RWPE2 (cell line): ENCODE measurements around the gene RPTOR.

ENCODE experiments used
- ATAC-seq: fragments of 200-7000 bp; cut with Tn5 transposase; 3 replicates; pipeline ENCODE4 v1.9.1; 2021; ENCODE audit warnings: low read depth
- DNase-seq: peaks from one replicate; pipeline ENCODE4 v3.0.0-alpha.2; 2020; ENCODE audit warnings: low spot score
- H3K27ac ChIP-seq: fragments of 450-650 bp; 2 replicates; pipeline ENCODE4 v1.5.1; 2017; ENCODE audit warnings: mild to moderate bottlenecking; ENCODE audit not compliant: poor library complexity, severe bottlenecking
- H3K27me3 ChIP-seq: fragments of 250-450 bp; sonication (Bioruptor Pico); 2 replicates; pipeline ENCODE4 v1.5.1; 2021; ENCODE audit warnings: mild to moderate bottlenecking, moderate library complexity; ENCODE audit not compliant: insufficient read depth, poor library complexity, severe bottlenecking
- H3K36me3 ChIP-seq: fragments of 250-450 bp; sonication (Bioruptor Pico); 2 replicates; pipeline ENCODE4 v1.5.1; 2020; ENCODE audit warnings: low read depth, mild to moderate bottlenecking, moderate library complexity
- H3K4me1 ChIP-seq: fragments of 250-450 bp; sonication (Bioruptor Pico); 2 replicates; pipeline ENCODE4 v1.5.1; 2021; ENCODE audit warnings: mild to moderate bottlenecking, moderate library complexity; ENCODE audit not compliant: insufficient read depth, poor library complexity, severe bottlenecking
- H3K4me3 ChIP-seq: fragments of 250-450 bp; sonication (Bioruptor Pico); 2 replicates; pipeline ENCODE4 v1.5.1; 2021; ENCODE audit warnings: mild to moderate bottlenecking, moderate library complexity; ENCODE audit not compliant: severe bottlenecking
- H3K9me3 ChIP-seq: fragments of 250-450 bp; sonication (Bioruptor Pico); 2 replicates; pipeline ENCODE4 v1.5.1; 2021; ENCODE audit warnings: mild to moderate bottlenecking, moderate library complexity; ENCODE audit not compliant: severe bottlenecking
- CTCF ChIP-seq: fragments of 450-650 bp; IDR thresholded peaks from one replicate; pipeline ENCODE4 v1.5.1; 2017; ENCODE audit warnings: mild to moderate bottlenecking, moderate library complexity; ENCODE audit not compliant: poor library complexity, severe bottlenecking

RPTOR gene

GRCh38 chr17:80746262-80746935, 201.8 kb downstream of the RPTOR start:
- Histone ChIP-seq H3K9me3 (no peaks in the 10 kb centered on the region), H3K27me3 (no peaks in the 10 kb centered on the region), H3K4me1 (no peaks in the 10 kb centered on the region), H3K36me3 (peaks cover 8% of the 10 kb centered on the region; the same call in 1 of the 2 replicates), H3K27ac (no peak overlapping the region), H3K4me3 (no peak overlapping the region)
- no peak for ATAC-seq
- no peak for TF ChIP-seq CTCF
- no peak for DNase-seq

GRCh38 chr17:80747469-80747868, 202.8 kb downstream of the RPTOR start:
- ATAC-seq (no peak), DNase-seq (no peak)
- Histone ChIP-seq H3K27me3 (no peaks in the 10 kb centered on the region), H3K4me3 (no peak overlapping the region), H3K9me3 (no peaks in the 10 kb centered on the region), H3K36me3 (peaks cover 6% of the 10 kb centered on the region; the same call in 1 of the 2 replicates), H3K27ac (no peak overlapping the region), H3K4me1 (no peaks in the 10 kb centered on the region)
- no peak for TF ChIP-seq CTCF

- Histone ChIP-seq H3K36me3 (peaks cover 7% of the 10 kb centered on the region), H3K27me3 (no peaks in the 10 kb centered on the region), H3K4me3 (no peak overlapping the region), H3K9me3 (no peaks in the 10 kb centered on the region), H3K27ac (no peak overlapping the region), H3K4me1 (no peaks in the 10 kb centered on the region)
- ATAC-seq (no peak), DNase-seq (no peak)
- no peak for TF ChIP-seq CTCF
Measured at GRCh38 chr17:80749611-80750010, 205.0 kb downstream of the RPTOR start.

- no peak for TF ChIP-seq CTCF
- no peak for ATAC-seq
- Histone ChIP-seq H3K4me1 (no peaks in the 10 kb centered on the region), H3K27me3 (no peaks in the 10 kb centered on the region), H3K36me3 (peaks cover 11% of the 10 kb centered on the region), H3K9me3 (no peaks in the 10 kb centered on the region), H3K4me3 (no peak overlapping the region), H3K27ac (no peak overlapping the region)
- no peak for DNase-seq
Measured at GRCh38 chr17:80750263-80750662, 205.6 kb downstream of the RPTOR start.
